GM12892 (cell line): ENCODE measurements around the gene PADI2.

Experiments
- POLR2A ChIP-seq: IDR thresholded peaks from 2 replicates; pipeline ENCODE4 v1.6.1; 2011; ENCODE audit warnings: low read depth, low read length, control low read depth
- POLR2AphosphoS5 ChIP-seq: IDR thresholded peaks from 2 replicates; pipeline ENCODE4 v1.6.1; 2011; ENCODE audit warnings: low read depth, low read length, control low read depth
- TAF1 ChIP-seq: IDR thresholded peaks from 2 replicates; pipeline ENCODE4 v1.6.1; 2011; ENCODE audit warnings: low read depth, mild to moderate bottlenecking, control low read depth, low read length, borderline replicate concordance

DNA sequence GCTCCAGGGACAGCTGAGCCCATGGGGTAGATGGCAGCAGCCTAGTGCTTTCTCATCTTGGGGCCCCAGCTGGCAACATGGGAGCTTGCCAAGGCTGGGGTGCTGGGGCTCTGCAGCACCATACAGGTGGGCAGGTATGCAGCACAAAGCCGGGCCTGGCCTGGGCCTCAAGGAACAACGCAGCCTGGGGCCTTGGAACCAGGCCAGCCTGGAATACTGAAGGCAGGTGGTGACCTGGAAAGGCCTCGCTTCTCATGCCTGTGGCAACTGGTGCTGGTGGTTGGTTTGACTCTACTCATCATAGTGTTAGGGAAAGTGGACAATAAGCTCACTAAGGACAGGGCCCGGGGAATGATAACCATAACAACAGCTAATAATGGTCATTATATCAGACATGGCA lies 38.4 kb downstream of the PADI2 start:
- no peak for TF ChIP-seq POLR2A
- no peak for TF ChIP-seq POLR2AphosphoS5
- TF ChIP-seq TAF1 = no peak
